ENCODE measurements around the gene ITGA1.

- TF ChIP-seq POLR2A (IDR thresholded peaks at IDR 0.05) (no peak), CTCF (IDR thresholded peaks at IDR 0.05) (no peak)
Observed at GRCh38 chr5:52981507-52981906, 193.8 kb downstream of the ITGA1 start.
